HG03095 (cell line): ENCODE measurements around the gene CYB5R2.
"Not testable (repeated sequence)": the region's sequence is repeated elsewhere in the genome, so short reads cannot be mapped to it uniquely, and the experiment has no call there.

Experiments used
- ATAC-seq: cut with Tn5 transposase; IDR thresholded peaks from one replicate; pipeline ENCODE4 v1.9.1; 2021; ENCODE audit warnings: moderate library complexity; ENCODE audit not compliant: unreplicated experiment

Gene CYB5R2

GRCh38 chr11:7670641-7671040 lies 2.7 kb downstream of the CYB5R2 start:
- ATAC-seq, result no peak

GRCh38 chr11:7668911-7669310 lies 4.4 kb downstream of the CYB5R2 start:
- ATAC-seq, result no peak

- ATAC-seq, result no peak
Measured at GRCh38 chr11:7668464-7668863, 4.8 kb downstream of the CYB5R2 start.

- ATAC-seq, result no peak
Measured at GRCh38 chr11:7667460-7667859, 5.8 kb downstream of the CYB5R2 start.

GRCh38 chr11:7666292-7666866 lies 6.9 kb downstream of the CYB5R2 start:
- no peak for ATAC-seq

- peak; percentile 99 for ATAC-seq
Measured at GRCh38 chr11:7665473-7666291, 7.6 kb downstream of the CYB5R2 start.

- no peak for ATAC-seq
Measured at GRCh38 chr11:7664867-7665266, 8.4 kb downstream of the CYB5R2 start.

- not testable (repeated sequence) for ATAC-seq
Measured at GRCh38 chr11:7663531-7663930, 9.8 kb downstream of the CYB5R2 start.

GRCh38 chr11:7657306-7658025 lies 15.8 kb downstream of the CYB5R2 start:
- no peak for ATAC-seq

GRCh38 chr11:7656704-7657103 lies 16.6 kb downstream of the CYB5R2 start:
- ATAC-seq, result no peak

GRCh38 chr11:7655253-7656217 lies 17.8 kb downstream of the CYB5R2 start:
- ATAC-seq, result no peak

- ATAC-seq, result no peak
Measured at GRCh38 chr11:7654195-7654705, 19.1 kb downstream of the CYB5R2 start.

- ATAC-seq, result no peak
Measured at GRCh38 chr11:7651700-7652099, 21.6 kb downstream of the CYB5R2 start.

- no peak for ATAC-seq
Measured at GRCh38 chr11:7651140-7651551, 22.2 kb downstream of the CYB5R2 start.

- no peak for ATAC-seq
Measured at GRCh38 chr11:7648264-7648663, 25.0 kb downstream of the CYB5R2 start.

GRCh38 chr11:7646866-7647265 lies 26.4 kb downstream of the CYB5R2 start:
- no peak for ATAC-seq

GRCh38 chr11:7645206-7645605 lies 28.1 kb downstream of the CYB5R2 start:
- no peak for ATAC-seq

- ATAC-seq, result no peak
Measured at GRCh38 chr11:7643314-7643713, 30.0 kb downstream of the CYB5R2 start.

- ATAC-seq, result no peak
Measured at GRCh38 chr11:7642747-7643146, 30.6 kb downstream of the CYB5R2 start.

GRCh38 chr11:7640816-7641215 lies 32.5 kb downstream of the CYB5R2 start:
- ATAC-seq, result no peak

- ATAC-seq, result no peak
Measured at GRCh38 chr11:7639643-7640025, 33.7 kb downstream of the CYB5R2 start.
